Inflammatory macrophage treated with lipopolysaccharide for 1 hour (primary cell): ENCODE data around the gene MYO3B.

Experiments used
- DNase-seq, 2 donors: peaks; one replicate each; pipeline ENCODE4 v3.0.0-alpha.2; 2020 to 2022

The MYO3B gene

DNA sequence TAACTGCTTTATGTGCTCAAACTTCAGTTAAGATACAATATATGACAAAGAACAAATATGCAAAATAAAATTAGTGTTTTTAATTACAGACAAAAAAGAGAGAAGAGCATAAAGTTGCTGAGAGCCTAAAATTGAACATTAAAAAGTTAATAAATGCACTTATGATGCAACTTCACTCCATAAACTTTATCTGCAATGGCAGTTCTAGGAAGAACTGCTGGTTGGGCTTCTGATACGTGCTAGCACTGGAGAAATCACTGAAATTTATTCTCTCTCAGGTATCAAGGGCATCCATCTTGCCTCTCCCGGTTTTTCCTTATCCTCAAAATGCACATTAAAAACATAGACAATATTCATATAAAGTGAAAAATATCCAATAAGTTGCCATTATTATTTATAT is 35.7 kb downstream of the MYO3B start:
- no peak for DNase-seq

GRCh38 chr2:170214309-170214948 is 36.5 kb downstream of the MYO3B start:
- DNase-seq, result peak in 1 of 2 donors; percentile 7

- no peak for DNase-seq
These were observed 37.1 kb downstream of the MYO3B start for GRCh38 chr2:170215021-170215420.

GRCh38 chr2:170216428-170216827 is 38.5 kb downstream of the MYO3B start:
- DNase-seq, result no peak

GRCh38 chr2:170216981-170217380 is 39.0 kb downstream of the MYO3B start:
- no peak for DNase-seq

GRCh38 chr2:170217778-170218251 is 39.9 kb downstream of the MYO3B start:
- DNase-seq, result no peak

GRCh38 chr2:170218456-170218855 is 40.5 kb downstream of the MYO3B start:
- DNase-seq, result no peak

DNA sequence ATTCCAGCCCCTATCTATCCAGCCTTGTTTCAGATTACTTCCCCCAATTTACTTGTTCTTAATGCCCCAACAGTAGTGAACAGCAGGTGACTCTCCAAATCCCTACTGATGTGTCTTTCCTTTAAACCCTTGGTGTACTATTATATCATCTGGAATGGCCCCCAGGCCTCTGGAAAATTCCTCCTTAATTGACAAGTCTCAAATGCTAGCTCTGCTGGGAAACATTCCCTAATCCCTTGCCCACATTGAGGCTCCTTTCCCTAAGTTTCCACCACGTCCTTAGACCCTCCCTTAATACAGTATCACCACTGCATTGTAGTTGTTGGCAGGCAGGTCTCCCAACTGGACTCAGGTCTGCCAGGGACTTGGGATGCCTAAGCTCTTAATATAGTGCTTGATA is 41.0 kb downstream of the MYO3B start:
- no peak for DNase-seq

DNA sequence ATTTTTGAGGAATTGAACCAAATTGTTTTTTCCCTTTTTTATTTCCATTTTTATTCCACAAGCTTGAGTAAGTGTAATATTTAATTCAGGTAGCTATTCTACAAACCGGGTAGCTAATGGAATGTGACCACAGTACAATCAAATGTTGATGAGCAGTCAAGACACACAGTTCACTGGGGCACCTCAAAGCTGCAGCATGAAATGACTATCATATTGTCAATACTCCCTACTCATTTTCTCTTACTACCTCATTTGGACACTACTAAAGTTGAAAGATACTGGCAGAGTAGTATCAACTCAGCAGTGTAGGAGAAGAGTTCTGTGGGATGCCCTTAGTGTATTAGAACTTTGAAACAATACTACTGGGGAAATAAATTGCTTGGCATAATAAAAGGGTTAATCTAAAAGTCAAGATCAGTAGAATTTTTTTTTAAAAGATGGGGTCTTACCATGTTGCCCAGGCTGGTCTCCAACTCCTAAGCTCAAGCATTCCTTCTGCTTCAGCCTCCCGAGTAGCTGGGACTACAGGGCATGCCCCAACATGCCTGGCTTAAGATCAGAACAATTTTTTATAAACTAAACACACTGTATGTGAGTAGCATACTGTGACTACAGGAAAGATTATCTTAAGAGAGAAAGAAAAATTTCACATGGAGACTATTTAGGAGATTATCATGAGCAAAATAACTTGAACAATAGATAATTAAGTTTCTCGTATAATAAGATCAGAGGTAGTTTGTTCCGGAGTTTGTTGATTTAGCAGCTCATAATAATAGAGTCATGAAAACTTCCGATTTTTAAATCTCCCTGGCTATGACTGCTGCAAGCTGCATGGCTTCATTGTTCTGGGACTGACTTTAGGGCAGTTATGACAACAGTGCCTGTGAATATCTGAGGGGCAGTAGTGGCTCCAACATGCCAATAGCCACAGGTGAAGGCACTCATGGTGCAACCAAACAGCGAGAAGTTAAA is 43.7 kb downstream of the MYO3B start:
- DNase-seq, result no peak

DNA sequence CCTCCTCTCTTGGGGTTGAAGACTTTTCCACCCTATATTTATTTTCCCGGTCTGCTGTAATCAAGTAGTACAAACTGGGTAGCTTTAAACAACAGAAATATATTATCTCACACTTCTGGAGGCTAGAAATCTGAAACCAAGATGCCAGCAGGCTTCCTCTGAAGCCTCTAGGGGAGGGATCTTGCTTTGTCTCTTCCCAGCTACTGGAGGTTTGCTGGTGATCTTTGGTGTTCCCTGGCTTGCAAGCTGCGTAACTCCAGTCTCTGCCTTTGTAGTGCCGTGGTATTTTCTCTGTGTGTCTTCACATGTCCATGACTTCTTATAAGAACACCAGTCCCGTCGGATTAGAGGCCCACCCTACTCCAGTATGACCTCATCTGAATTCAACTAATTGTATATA is 44.4 kb downstream of the MYO3B start:
- no peak for DNase-seq

- DNase-seq, result no peak
These were observed 44.9 kb downstream of the MYO3B start for GRCh38 chr2:170222842-170223241.

GRCh38 chr2:170224692-170225294 is 46.8 kb downstream of the MYO3B start:
- DNase-seq, result no peak

DNA sequence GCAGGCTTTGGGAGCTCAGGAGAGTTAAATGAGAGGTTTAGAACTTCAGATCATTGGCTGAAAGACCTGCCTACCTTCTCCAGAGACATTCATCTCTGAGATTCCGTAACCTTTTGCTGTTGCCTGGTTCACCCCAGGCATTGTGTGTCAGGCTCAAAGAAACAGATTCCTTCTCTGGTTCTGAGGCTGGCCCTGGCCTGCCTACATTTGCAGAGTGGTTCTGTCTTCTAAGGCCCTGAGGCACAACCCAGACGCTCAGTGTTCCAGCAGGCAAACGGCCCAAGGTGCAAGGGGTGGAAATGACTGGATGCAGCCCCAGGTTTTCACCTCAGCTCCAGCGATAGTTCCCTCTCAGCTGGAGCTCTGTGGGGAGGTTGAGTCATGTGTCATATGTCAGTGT is 48.3 kb downstream of the MYO3B start:
- DNase-seq, result no peak

DNA sequence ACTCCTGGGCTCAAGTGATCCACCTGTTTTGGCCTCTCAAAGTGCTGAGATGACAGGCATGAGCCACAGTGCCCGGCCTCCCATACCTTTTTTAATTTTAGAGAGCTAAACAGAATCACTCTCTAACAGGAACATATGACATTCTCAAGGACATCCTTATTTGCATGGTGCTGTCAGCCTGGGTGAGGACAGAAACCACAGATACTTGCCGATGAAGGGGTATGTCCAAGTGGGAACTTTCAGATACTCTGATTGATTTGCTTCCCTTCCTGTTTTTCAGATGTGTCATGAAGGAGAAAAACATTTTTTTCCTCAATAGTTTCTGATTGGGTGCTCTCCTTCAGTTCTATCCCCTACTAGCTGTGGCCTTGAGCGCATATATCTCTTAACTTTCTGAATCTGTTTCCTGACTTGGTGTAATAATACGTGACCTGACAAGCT is 49.6 kb downstream of the MYO3B start:
- no peak for DNase-seq

- no peak for DNase-seq
These were observed 50.0 kb downstream of the MYO3B start for GRCh38 chr2:170227951-170228350.

DNA sequence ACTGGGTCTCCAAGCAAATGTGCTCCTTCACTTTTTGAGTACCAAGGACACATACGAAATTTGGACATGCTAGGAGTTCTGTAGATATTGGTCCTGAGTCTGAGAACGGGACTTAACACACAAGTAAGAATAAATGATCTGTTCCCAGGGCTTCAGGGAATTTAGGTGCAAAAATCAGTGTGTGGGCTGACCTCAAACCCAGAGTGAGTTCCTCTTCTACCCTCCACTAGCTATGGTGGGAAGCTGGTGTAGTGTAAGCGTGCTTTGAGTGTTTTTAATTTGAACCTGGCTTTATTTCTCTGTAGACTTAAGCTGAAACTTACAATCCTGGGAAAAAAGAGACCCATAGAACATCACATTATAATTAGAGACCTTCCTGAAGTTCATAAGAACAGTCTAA is 50.5 kb downstream of the MYO3B start:
- no peak for DNase-seq

DNA sequence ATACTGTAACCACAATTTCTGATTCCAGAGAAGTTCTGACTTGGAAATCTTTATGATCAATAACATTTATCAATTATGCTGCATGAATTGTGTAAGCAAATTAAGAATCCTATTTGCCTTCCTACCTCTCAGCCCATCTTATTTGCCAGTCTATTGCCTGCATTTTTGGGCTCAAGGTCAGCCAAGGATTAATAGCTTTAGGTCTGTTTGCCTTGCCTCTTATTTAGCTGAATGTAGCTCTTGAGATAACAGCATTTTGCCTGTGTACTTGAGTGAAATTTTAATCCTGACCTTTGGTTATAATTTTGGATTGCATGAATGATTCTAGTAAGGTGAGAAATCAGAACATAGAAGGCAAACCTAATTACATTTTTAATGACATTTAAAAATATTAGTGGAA is 51.2 kb downstream of the MYO3B start:
- DNase-seq, result no peak

GRCh38 chr2:170229744-170230143 is 51.8 kb downstream of the MYO3B start:
- DNase-seq, result no peak

DNA sequence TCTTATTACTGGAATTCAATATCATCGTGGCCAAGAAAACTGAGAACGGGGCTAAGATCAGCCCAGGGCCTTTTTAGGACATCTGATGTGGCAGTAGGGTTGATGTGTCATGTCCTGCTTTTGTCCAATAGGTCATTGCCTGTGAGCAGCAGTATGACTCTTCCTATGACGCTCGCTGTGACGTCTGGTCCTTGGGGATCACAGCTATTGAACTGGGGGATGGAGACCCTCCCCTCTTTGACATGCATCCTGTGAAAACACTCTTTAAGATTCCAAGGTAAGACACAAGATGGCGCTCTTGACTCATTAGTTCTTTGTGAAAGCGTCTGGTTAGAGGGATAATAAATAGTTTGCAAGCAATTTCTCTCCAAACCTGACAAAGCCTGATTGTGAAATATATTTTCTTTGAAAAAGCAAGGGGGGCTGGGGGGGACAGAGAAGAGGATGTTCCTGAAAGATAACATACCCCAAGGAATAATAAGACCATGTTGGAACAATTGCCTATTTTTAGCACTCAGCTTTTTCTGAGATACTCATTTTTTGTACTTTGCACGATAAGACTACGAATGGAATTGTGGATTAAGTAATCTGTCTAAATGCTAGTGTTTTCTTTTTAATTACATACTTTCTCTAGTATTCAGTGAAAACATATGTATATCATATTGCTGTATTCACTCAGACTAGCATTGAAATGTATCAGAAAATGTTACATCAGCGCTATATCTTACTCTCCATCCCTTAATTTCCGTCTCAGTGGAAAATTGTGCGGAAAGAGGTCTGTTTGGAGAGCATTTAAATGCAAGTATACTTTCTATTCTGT is 58.1 kb downstream of the MYO3B start:
- peak; percentile 9 to 73 for DNase-seq

GRCh38 chr2:170236680-170237047 is 58.7 kb downstream of the MYO3B start:
- no peak for DNase-seq

DNA sequence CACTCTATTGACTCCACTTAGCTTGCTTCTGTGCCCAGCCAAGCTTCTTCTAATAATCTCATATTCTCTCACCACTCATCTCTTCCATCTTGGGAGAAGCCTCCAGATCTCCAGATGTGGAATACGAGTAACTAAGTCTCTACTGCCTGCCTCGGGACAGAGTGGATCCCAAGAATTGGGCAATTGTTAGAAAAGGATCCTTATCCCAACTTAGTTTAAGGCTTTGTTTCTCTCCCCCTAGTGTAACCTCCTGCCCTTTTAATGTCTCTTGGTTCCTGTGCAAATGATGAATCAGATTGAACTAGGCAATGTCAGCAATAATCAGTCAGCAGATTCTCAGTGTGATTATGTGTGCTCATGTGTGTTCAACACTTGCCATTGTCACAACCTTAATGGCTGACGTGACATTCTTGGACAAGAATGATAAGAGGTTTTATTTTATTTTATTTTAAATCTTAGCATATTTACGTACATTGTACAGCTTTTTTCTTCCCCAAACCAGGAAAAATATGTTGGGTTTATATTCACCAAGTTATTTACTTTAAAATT is 59.7 kb downstream of the MYO3B start:
- DNase-seq, result no peak

DNA sequence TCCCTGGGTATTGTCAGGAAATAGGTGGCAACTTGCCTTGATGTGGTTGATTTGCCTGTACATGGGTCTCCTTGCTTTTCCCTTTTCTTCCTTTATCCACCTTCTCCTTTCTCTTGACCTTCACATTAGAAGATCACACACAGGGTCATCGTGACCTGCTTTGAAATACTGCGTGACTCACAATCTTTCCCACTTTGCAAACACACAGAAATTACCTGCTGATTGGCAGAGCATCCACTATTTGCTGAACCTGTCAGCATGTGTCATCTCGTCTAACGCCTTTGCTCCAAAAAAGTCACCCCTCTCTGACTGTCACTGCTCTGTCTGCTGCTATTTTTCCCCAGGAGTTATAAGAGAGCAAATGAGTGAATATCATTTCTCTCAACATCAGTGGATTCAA is 60.8 kb downstream of the MYO3B start:
- no peak for DNase-seq

DNA sequence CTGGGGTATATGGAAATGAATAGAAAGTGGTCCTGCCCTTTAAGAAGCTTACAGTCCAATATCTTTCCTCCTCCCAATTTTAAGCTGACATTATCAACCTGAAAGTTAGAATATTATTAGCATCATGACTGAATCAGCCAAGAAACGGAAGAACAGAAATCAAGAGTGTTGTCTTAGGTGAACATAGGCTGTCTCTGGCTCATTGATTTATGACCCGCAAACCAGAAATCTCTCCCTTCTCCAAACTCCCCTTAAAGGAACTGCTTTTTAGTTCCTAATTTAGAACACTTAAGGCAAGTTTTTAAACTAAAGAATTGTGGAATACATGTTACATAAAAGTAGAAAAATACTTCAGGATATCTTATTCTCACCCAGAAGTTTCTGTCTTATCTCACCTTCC is 62.7 kb downstream of the MYO3B start:
- no peak for DNase-seq
